Fibroblast of peridontal ligament (primary cell): Measurements from ENCODE around the gene TIMM10.

Source experiments
- DNase-seq: peaks from one replicate; pipeline ENCODE4 v3.0.0-alpha.2; 2010; ENCODE audit errors: extremely low read depth

TIMM10 gene

GRCh38 chr11:57484141-57484710, 46.3 kb downstream of the TIMM10 start:
- DNase-seq = no peak

DNA sequence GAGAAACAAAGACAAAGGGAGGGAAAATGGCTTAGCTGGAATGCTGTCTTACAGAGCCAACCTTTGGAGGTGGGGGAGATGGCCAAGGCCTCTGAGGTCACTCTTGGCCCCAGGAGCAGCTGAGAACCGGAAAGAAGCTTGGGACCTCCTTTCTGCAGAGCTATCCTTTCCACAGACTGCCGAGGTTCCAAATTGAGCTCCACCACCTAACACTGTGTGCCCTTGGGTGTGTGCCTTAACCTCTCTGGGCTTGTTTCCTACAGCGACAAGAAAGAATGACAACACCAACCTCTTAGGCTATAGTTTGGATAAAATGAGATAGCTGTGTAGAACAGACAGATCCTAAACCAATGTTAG, 47.0 kb downstream of the TIMM10 start:
- DNase-seq = no peak

- DNase-seq = peak; percentile 12
These were observed 47.6 kb downstream of the TIMM10 start for GRCh38 chr11:57482782-57483561.

DNA sequence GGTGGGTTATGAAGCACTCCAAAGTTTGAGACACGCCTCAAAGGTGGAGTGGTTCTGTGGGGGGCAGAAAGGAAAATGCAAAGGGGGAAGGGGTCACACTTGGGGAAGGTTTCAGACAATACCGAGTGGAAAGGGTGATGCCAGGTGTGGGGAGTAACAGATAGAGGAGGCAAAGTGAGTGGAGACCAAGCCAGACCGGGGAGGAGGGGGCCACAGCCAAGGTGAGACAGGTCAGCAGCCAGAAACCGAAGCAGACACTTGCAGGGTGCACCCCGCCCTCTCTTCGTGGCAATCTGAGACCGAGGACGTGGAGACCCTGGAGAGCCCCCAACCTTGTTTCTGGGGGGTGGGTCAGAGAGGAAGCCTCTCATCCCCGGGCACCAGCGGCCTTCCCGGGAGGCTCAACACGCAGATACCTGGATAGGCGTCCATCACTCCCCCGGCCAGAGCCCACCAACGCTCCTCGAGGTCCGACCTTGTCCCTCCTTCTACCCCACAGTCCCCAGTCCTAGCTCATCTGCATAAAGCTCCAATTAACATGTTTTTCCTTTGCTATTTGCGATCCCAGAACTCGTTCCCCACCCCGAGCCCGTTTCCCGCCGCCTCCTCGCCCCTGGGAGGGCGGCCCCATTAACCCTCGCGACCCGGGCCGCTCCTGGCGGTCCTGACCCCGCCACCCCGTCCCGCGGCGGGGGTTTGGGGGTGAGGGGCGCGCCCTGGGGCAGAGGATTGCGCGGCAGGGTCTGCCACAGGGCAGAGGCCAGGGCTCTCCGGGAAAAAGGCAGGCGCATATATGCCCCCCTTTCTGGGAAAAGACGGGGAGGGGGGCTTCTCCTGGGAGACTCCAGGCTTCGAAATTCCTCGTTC, 48.4 kb downstream of the TIMM10 start:
- no peak for DNase-seq

DNA sequence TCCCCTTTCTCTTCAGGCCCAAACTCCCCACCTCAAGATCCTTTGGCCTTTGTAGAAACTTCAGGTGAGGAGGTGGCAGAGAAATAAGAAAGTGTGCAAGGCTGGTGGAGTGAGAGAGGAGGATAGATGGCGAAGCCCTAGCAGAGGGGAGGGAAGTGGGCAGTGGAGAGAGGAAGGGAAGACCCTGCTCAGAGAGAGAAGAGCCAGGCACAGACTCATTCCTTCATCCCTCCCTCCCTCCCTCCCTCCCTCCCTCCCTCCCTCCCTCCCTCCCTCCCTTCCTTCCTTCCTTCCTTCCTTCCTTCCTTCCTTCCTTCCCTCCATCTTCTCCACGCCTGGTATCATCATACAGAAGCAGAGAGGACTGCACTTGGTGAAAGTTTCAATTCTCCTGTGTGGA, 49.2 kb downstream of the TIMM10 start:
- no peak for DNase-seq

DNA sequence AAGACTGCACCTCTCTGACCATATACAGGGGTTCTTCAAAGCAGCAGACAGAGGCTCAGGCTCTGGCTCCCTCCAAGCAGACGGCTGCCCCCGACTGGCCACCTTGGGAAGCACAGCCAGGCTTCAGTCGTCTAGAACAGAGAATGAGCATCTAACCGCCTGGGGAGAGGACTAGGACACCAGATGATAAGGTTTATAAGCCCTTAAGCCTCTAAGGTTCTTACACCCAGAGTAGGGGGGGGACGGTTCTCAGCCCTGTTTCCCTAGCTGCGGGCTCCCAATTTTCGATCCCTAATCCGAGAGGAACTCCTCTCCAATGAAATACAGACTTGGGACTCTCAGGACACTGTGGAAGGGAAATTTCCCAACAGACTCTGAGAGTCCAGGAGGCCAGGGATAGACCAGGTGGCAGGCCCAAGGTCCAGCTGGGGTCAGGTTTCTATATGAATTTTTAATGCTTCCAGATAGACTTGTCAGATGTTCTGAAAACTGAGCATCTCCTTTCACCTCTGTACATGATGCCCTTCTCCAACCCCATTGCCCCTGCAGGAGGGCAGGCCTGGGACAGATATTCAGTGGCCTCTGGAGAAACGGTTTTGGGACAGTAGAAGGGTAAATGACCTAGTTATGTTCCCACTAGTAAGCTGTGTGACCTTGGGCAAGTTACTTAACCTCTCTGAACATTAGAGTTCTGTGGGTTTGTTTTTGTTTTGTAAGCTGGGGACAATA, 50.0 kb downstream of the TIMM10 start:
- DNase-seq = peak; percentile 37

DNA sequence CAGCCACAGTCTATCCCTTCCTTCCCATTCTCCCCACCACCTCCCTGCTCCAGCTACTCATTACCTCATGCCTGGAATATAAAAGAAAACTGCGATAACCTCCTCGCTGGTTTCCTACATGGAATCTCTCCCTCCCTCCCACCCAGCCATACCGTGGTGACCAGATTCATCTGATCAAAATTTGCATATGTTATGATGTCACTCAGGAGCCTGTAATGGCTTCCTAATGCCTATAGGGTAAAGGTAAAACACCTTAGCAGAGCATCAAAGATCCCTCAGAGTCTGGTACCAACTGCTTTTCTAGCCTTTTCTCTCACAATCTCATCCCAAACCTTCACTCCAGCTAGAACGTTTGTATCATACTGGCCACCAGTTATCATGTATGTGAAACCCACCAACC, 50.6 kb downstream of the TIMM10 start:
- DNase-seq = no peak

DNA sequence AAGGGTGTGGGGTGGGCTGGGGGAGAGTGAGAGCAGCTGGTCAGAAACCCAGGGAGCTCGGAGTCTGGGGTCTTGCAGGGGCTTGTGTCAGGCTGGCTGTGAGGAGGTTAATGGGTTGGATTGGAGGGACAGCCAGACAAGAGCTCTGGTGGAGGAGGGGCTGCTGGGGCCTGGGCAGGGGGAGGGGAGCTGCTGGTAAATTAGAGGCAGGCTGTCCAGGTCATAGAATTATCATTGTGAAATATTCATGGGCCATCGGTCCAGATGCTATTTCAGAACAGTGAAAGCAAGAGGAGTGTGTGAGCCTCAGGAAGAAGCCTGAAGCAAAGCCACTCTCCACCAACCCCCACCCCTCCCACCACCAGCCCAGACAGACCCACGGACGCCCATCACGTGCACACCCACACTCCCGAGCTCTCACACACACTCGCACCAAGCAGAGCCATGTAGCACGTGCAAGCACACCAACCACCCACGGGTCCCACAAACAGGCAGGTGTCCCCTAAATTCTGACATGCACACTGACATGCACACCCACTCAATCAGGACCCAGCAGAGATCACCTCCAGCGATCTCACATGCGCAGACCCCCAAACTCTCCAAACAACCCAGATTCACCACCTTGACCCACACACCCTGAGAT, 51.4 kb downstream of the TIMM10 start:
- no peak for DNase-seq
